CD4-positive, alpha-beta T cell treated with Interleukin-4 for 1 hour (primary cell): Measurements from ENCODE around the gene CLN3.
"Not testable (repeated sequence)": the region's sequence is repeated elsewhere in the genome, so short reads cannot be mapped to it uniquely, and the experiment has no call there.

Experiments used
- DNase-seq, 2 donors: peaks; one replicate each; pipeline ENCODE4 v3.0.0-alpha.2; 2020 to 2022

Gene CLN3

DNA sequence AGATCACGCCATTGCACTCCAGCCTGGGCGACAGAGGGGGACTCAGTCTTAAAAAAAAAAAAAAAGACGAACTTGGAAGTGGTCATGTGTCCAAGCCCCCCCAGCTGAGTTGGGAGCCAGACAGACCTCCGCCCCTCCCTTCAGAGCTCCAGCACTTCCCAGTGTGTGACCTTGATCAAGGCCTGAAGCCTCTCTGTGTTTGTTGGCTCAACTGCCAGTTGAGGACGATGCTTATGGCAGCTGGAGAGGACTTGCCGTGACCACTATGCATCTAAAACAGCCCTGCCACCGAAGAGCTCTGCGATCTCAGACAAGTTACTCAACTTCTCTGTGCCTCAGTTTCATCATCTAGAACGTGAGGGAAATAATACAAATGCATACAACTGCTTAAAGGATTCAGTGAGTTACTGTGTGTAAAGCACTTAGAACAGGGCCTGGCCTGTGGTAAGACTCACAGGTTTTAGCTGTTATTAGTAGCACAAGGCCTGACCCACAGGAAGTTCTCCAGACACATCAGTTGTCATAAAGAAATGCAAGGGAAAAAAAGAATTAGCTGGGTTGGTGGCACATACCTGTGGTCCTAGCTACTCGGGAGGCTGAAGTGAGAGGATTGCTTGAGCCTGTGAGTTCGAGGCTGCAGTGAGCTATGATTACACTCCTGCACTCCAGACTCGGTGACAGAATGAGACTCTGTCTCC is 21.8 kb upstream of the CLN3 start:
- no peak for DNase-seq

DNA sequence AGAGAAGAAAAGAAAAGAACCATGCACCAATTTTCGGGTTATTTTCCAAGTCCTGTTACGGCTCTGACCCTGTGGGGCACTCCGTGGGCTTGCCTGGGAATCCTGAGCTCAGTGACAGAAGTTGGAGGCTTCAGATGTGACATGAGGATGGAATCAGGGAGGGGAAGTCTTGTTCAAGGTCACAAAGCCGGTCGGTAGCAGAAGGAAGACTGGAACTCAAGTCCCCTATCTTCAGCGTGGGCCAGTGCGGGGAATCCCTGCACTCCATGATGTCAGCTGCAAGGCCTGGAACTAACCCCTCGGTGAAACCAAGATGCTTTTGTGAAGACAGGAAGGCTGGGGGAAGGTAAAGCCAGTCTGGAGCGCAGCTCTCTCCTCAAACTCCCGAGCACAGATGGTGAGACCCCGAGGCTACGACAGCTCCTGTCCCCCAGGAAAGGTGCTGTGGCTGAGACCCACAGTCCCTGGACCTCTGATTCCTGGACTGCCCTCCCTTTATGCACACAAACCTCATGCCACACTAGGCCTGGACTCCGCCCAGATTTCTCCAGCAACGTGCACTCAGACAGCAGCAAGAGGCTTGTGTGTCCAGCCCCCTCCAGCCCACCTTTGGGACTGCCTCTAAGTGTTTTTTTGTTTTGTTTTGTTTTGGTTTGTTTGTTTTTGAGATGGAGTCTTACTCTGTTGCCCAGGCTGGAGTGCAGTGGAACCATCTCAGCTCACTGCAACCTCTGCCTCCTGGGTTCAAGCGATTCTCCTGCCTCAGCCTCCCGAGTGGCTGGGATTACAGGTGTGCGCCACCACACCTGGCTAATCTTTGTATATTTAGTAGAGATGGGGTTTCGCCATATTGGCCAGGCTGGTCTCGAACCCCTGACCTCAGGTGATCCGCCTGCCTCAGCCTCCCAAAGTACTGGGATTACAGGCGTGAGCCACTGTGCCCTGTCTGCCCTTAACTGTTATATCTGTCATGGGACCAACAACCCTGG is 20.2 kb upstream of the CLN3 start:
- no peak for DNase-seq

- no peak for DNase-seq
These were observed 19.2 kb upstream of the CLN3 start for GRCh38 chr16:28511031-28511430.

- DNase-seq = no peak
These were observed 13.7 kb upstream of the CLN3 start for GRCh38 chr16:28505489-28506137.

GRCh38 chr16:28504707-28505404 is 13.0 kb upstream of the CLN3 start:
- DNase-seq = no peak

DNA sequence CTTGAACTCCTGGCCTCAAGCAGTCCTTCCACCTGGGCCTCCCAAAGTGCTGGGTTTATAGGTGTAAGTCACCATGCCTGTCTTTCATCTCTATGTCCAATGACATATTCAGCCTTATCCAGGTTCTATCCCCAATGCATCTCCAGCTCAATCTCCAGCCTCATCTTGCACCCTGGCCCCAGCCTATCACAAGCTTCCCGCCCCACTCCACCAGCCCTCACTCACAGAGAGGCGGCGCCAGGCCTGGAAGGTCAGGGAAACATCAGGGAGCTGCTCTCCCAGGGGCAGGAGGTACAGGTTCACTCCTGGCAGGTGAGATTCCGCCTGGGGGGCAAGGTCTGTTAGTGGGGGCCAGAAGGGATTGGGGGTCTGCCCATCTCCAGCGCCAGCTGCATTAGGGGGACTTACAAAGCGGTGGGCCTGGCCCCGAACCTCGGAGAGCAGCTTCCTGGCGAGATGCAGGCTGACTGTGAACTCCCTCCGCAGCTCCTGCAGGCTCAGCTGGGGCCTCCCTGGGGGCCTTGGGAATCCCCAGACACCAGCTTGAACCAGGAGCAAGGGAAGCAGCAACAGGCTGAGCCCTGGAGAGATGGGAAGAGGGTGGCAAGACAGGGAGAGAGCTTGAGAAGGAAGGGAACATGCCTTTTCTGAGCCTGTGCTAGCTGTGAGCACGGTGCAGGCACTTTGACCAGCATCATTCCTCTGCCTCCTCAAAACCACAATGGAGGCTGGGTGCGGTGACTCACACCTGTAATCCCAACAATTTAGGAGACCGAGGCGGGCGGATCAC is 11.8 kb upstream of the CLN3 start:
- no peak for DNase-seq

DNA sequence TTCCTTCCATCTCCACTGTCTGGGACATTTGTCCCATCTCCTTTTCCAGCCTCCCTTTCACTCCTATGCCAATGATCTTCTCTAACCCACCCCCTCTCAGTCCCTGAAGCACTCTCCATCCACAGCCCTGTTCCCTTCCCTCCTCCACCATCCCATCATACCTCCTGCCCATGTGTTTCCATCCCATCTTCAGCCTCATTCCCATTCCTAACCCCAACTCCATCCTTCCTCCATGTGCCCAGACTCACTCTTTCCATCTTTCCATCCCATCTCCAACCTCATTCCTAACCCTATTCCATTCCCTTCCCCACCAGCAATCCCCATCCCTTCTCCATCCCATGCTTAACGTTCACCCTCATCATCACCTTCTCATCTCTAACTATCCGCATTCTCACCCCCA is 10.4 kb upstream of the CLN3 start:
- DNase-seq = no peak

GRCh38 chr16:28501258-28502232 is 9.7 kb upstream of the CLN3 start:
- no peak for DNase-seq

- not testable (repeated sequence) for DNase-seq
These were observed 8.8 kb upstream of the CLN3 start for GRCh38 chr16:28500476-28501180.

GRCh38 chr16:28499854-28500253 is 8.0 kb upstream of the CLN3 start:
- no peak for DNase-seq

- DNase-seq = no peak
These were observed 7.0 kb upstream of the CLN3 start for GRCh38 chr16:28498666-28499381.

DNA sequence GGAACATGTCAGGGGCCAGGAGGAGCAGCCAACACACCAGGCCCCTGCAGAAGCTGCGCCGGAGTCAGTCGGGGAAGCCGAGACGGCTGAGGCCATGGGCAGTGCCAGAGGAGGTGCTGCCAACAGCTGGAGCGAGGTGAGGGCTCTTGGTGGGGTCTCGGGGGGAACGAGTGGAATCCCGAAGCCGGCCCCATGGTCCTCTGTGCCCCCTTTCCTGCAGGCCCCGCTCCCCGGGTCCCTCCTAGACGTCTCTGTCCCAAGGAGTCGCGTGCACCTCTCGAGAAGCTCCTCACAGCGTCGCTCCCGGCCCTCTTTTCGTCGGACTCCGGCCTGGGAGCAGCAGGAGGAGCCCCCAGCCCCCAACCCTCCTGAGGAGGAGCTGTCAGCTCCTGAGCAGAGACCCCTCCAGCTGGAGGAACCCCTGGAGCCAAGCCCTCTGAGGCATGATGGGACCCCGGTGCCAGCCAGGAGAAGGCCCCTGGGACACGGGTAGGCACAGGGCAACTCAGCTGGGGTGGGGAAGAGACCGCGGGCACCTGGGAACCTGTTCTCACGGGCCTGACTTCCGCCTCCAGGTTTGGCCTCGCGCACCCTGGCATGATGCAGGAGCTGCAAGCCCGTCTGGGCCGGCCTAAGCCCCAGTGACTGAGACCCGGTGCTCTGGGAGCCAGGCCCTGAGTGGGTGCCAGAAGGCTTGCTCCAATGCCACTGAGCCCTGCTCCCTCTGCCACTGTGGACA is 6.2 kb upstream of the CLN3 start:
- no peak for DNase-seq

DNA sequence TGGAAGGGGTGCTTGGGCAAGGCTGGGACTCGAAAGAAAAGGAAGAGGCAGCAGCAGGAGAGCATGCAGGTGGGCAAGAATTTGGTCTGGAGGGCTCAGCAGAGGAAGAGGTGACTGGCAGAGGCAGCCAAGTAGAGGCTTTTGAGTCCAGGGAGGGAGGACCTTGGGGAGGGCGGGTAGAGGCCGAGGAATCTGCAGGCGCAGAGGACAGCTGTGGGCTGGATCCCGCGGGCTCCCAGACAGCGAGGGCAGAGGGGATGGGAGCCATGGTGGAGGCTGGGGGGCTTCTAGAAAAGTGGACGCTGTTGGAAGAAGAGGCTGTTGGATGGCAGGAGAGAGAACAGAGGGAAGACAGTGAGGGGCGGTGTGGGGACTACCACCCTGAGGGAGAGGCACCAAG is 5.5 kb upstream of the CLN3 start:
- DNase-seq = no peak

DNA sequence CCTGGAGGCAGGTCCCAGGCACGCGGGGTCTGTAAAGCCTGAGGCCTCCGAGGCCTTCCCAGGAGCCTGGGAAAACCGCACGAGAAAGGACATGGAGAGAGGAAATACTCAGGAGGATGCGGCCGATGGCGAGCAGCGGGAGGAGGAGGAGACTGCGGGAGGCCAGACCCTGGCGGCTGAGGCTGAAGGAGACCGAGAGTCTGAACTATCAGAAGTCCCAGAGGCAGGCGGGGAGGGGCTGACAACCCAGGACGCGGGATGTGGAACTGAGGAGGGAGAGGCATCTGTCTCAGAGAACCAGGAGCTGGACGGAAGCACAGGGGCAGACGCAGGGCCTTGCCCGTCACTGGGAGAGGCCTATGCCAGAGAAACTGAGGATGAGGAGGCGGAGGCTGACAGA is 5.0 kb upstream of the CLN3 start:
- no peak for DNase-seq

DNA sequence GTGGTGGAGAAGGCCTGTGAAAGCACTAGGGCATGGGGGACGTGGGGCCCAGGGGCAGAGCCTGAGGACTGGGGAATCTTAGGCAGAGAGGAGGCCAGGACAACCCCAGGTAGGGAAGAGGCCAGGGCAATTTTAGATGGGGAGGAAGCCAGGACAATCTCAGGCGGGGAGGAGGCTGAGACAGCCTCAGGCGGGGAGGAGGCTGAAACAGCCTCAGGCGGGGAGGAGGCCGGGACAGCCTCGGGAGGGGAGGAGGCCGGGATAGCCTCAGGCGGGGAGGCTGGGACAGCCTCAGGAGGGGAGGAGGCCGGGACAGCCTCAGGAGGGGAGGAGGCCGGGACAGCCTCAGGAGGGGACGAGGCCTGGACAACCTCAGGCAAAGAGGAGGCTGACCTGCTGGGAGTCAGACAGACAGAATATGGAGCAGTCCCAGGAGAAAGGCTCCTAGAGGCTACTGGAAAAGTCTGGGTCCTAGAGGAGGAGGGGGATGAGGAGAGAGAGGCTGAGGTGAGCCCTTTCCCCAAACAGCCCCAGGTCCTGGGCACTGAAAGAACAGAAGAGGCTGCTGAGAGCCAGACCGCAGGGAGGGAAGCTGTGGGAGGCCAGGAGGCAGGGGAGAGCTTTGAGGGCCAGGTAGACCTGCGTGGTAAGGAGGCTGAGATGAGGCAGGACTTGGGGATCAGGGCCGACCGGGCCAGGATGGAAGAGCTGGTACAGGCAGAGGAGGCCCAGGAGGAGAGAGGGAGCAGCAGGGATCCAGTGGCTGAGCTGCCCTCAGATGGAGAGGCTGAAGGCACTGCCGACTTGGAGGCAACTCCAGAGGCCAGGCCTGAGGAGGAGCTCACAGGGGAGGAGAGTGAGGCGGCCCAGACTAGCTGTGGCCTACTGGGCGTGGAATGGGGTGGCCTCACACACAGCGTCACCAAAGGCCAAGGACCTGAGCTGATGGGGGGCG is 4.2 kb upstream of the CLN3 start:
- no peak for DNase-seq

GRCh38 chr16:28495098-28495793 is 3.4 kb upstream of the CLN3 start:
- no peak for DNase-seq
